GM10847 (cell line): ENCODE results near the gene DNAJB12.
A peak's percentile ranks its signal among the peaks of the same experiment; 100 is the strongest.

Experiments
- POLR2A ChIP-seq: IDR thresholded peaks from 2 replicates; pipeline ENCODE4 v1.6.1; 2011; ENCODE audit not compliant: insufficient read length; ENCODE audit errors: extremely low read depth

DNAJB12 gene

GRCh38 chr10:72354356-72355213 lies at the start of gene DNAJB12:
Gene DNAJB12, minus strand, starts transcription at chr10:72354919. Its CDS starts 22 bp downstream, at chr10:72354897.
- TF ChIP-seq POLR2A = peak; percentile 75

- no peak for TF ChIP-seq POLR2A
These were observed 37.9 kb upstream of the DNAJB12 start for GRCh38 chr10:72392571-72392970.

- no peak for TF ChIP-seq POLR2A
These were observed 36.0 kb upstream of the DNAJB12 start for GRCh38 chr10:72390764-72391163.

GRCh38 chr10:72389716-72390115 lies 35.0 kb upstream of the DNAJB12 start:
- no peak for TF ChIP-seq POLR2A

GRCh38 chr10:72389014-72389413 lies 34.3 kb upstream of the DNAJB12 start:
- no peak for TF ChIP-seq POLR2A

- no peak for TF ChIP-seq POLR2A
These were observed 33.3 kb upstream of the DNAJB12 start for GRCh38 chr10:72388062-72388461.

GRCh38 chr10:72386916-72387586 lies 32.3 kb upstream of the DNAJB12 start:
- TF ChIP-seq POLR2A = no peak

- no peak for TF ChIP-seq POLR2A
These were observed 31.0 kb upstream of the DNAJB12 start for GRCh38 chr10:72385724-72386123.

GRCh38 chr10:72379776-72380175 lies 25.1 kb upstream of the DNAJB12 start:
- TF ChIP-seq POLR2A = no peak

- no peak for TF ChIP-seq POLR2A
These were observed 24.3 kb upstream of the DNAJB12 start for GRCh38 chr10:72379062-72379461.

GRCh38 chr10:72375585-72375984 lies 20.9 kb upstream of the DNAJB12 start:
- TF ChIP-seq POLR2A = no peak

GRCh38 chr10:72375173-72375572 lies 20.5 kb upstream of the DNAJB12 start:
- no peak for TF ChIP-seq POLR2A

GRCh38 chr10:72370201-72370722 lies 15.5 kb upstream of the DNAJB12 start:
- no peak for TF ChIP-seq POLR2A

GRCh38 chr10:72367301-72367960 lies 12.7 kb upstream of the DNAJB12 start:
- TF ChIP-seq POLR2A = no peak

- no peak for TF ChIP-seq POLR2A
These were observed 10.6 kb upstream of the DNAJB12 start for GRCh38 chr10:72365106-72365895.

- TF ChIP-seq POLR2A = peak; percentile 41
These were observed 9.6 kb upstream of the DNAJB12 start for GRCh38 chr10:72364239-72364777.
